ENCODE results near the gene ELN. TPM values are rescaled to one million over a fixed set of nuclear protein-coding genes. Genes with fewer than 3 reads are reported as not detected.
"Not testable (repeated sequence)": the region's sequence is repeated elsewhere in the genome, so short reads cannot be mapped to it uniquely, and the experiment has no call there.

ELN gene
- polyA plus RNA-seq: not detected

DNA sequence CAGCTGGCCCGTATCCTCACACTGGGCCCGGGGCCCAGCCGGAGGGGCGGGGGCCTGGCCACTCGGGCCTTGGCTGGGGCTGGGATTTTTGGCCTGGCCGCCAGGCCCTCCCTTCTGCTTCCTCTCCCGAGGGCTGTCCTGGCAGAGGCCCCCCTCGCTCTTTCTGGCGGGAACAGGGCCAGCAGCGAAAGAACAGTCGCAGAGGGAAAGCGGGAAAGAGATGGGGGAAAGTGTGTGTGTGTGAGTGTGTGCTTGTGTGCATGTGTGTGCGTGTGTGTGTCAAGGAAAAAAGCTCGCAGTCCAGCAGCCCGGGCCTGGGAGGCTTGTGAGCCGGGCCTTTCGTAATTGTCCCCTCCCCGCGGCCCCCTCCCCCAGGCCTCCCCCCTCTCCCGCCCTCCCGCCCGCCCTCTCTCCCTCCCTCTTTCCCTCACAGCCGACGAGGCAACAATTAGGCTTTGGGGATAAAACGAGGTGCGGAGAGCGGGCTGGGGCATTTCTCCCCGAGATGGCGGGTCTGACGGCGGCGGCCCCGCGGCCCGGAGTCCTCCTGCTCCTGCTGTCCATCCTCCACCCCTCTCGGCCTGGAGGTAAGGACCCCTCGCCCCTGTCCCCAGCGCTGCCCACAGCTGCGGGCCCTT lies at the start of gene ELN:
Gene ELN (plus strand): TSS at position 491 of the 638 bp plus-strand sequence. CDS start 15 bp downstream, at position 506.
- Mint-ChIP-seq H3K36me3 (no peaks in the 10 kb centered on the region), H3K27ac (no peak within 1 kb of the TSS), H3K4me3 (peak within 1 kb of the TSS in 1 of 4 donors; percentile 4), H3K4me1 (peaks cover 4 to 12% (median 5%) of the 10 kb centered on the region in 3 donors), H3K9me3 (no peaks in the 10 kb centered on the region), H3K27me3 (peaks cover 55% of the 10 kb centered on the region)

DNA sequence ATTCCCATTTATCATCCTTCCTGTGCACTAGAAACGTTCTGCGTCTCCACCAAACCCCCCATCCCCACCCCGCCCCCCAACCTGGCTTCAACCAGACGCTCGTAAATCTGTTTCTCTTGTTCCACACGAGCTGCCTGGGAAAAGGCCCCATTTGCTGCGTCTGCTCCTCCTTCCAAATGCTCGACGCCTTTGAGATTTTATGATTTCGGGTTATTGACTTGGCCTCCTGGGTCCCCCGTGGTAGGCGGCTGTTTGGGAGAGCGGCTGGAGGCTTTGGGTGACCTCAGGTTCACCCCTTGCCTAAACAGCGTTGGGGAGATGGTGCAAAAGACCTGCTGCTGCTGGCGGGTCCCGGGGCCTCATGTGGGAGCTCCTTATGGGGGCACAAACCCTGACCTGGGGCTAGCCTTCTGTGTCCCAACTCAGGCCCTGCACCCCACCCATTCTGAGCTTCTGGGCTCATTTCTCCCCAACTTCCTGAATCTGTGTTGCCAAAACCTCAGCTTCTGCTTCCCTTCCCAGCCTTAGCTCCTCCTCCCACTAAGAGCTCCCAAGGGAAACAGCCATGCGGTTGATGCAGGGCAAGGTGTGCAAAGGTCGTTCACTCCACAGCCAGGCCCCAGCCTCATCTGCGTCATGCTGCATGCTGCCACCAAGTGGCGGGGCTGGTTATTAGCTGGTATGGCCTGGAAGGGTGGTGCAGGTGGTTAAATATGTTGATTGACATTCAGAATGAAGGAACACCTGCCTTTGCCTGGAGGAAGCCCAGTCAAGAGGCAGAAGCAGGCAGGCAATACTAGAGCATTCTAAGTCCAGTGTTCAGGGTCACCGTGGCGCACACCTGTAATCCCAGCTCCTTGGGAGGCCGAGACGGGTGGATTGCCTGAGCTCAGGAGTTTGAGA lies 49.1 kb upstream of the ELN start:
- Mint-ChIP-seq H3K27me3 (peaks cover 2% of the 10 kb centered on the region), H3K4me3 (peak overlapping the region in 1 of 4 donors; percentile 17), H3K4me1 (peaks cover 0 to 5% (median 3%) of the 10 kb centered on the region in 3 donors), H3K36me3 (no peaks in the 10 kb centered on the region), H3K9me3 (no peaks in the 10 kb centered on the region), H3K27ac (peak overlapping the region in 1 of 3 donors; percentile 35)

- H3K4me1 Mint-ChIP-seq, H3K36me3 Mint-ChIP-seq, H3K27ac Mint-ChIP-seq, H3K9me3 Mint-ChIP-seq, H3K27me3 Mint-ChIP-seq: not testable (repeated sequence)
- peak overlapping the region in 1 of 4 donors; percentile 28 for H3K4me3 Mint-ChIP-seq
These were observed 48.3 kb upstream of the ELN start for GRCh38 chr7:73979656-73980055.

GRCh38 chr7:73980206-73980605 lies 47.8 kb upstream of the ELN start:
- Mint-ChIP-seq H3K27ac (no peak overlapping the region), H3K9me3 (no peaks in the 10 kb centered on the region), H3K4me1 (peaks cover 0 to 5% (median 3%) of the 10 kb centered on the region in 3 donors), H3K4me3 (no peak overlapping the region), H3K36me3 (no peaks in the 10 kb centered on the region), H3K27me3 (no peaks in the 10 kb centered on the region)

- no peaks in the 10 kb centered on the region for H3K9me3 Mint-ChIP-seq
- H3K36me3 Mint-ChIP-seq: no peaks in the 10 kb centered on the region
- H3K4me3 Mint-ChIP-seq: no peak overlapping the region
- H3K27me3 Mint-ChIP-seq: no peaks in the 10 kb centered on the region
- H3K27ac Mint-ChIP-seq: no peak overlapping the region
- peaks cover 0 to 5% (median 3%) of the 10 kb centered on the region in 3 donors for H3K4me1 Mint-ChIP-seq
These were observed 46.0 kb upstream of the ELN start for GRCh38 chr7:73981933-73982332.

GRCh38 chr7:73983437-73984164 lies 44.4 kb upstream of the ELN start:
- H3K27me3 Mint-ChIP-seq: no peaks in the 10 kb centered on the region
- no peaks in the 10 kb centered on the region for H3K9me3 Mint-ChIP-seq
- H3K4me3 Mint-ChIP-seq: no peak overlapping the region
- no peaks in the 10 kb centered on the region for H3K36me3 Mint-ChIP-seq
- peaks cover 0 to 4% (median 3%) of the 10 kb centered on the region in 3 donors for H3K4me1 Mint-ChIP-seq
- H3K27ac Mint-ChIP-seq: no peak overlapping the region

GRCh38 chr7:73984481-73985205 lies 43.3 kb upstream of the ELN start:
- Mint-ChIP-seq H3K27ac (no peak overlapping the region), H3K36me3 (no peaks in the 10 kb centered on the region), H3K27me3 (no peaks in the 10 kb centered on the region), H3K9me3 (no peaks in the 10 kb centered on the region), H3K4me1 (no peaks in the 10 kb centered on the region), H3K4me3 (no peak overlapping the region)

DNA sequence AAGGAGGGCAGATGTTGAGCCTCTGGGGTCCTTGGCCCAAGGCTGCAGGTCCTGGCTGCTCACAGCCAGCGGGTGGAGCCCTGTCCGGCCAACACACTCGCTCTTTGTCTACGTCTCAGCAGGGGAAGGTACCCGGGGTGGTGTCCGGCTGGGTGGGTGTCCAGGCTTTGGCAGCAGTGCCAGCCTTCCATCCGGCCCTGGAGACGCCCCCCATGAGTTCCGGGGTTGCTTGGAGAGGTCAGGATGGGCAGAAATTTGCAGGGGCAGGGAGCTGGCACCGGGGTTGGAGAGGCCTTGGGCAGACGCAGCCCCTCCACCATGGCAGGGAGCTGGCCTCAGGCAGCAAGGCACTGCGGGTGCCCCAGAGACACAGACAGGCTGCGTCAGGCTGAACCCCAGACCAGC lies 42.2 kb upstream of the ELN start:
- Mint-ChIP-seq H3K9me3 (no peaks in the 10 kb centered on the region), H3K27me3 (no peaks in the 10 kb centered on the region), H3K4me1 (no peaks in the 10 kb centered on the region), H3K36me3 (no peaks in the 10 kb centered on the region), H3K27ac (no peak overlapping the region), H3K4me3 (no peak overlapping the region)

DNA sequence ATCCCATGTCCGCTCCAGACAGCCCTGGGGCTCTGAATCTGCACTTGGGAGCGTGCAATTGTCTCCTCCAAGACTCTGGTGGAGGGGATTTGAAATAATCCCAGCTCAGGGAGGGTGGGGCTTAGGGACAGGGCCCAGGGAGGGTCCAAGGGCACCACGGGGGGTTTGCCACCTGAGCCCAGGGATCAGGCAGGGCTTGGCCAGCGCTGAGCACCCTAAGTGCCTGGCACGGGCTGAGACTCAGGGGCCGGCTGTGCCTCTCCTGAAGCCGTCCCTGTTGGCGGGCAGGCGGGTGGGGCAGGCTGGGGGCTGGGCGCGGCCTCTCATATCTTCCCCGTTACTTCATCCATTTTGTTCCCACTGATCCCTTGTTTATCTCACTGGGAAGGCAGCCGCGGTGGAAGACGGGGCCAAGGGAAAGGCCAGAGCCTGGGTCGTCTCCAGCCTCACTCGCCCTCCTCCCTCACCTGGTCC lies 41.8 kb upstream of the ELN start:
- Mint-ChIP-seq H3K27ac (no peak overlapping the region), H3K4me1 (no peaks in the 10 kb centered on the region), H3K4me3 (no peak overlapping the region), H3K27me3 (no peaks in the 10 kb centered on the region), H3K9me3 (no peaks in the 10 kb centered on the region), H3K36me3 (no peaks in the 10 kb centered on the region)

DNA sequence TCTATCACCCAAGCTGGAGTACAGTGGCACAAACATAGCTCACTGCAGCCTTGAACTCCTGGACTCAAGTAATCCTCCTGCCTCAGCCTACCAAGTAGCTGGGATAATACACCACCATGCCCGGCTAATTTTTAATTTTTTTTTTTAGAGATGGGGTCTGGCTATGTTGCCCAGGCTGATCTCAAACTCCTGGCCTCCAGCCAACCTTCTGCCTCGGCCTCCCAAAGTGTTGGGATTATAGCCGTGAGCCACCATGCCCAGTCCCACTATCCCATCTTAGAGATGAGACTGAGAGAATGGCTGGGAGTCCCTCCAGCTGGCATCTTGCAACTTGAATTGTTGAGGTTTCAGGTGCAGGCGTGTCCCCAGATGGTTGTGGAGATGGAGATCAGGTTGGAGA lies 40.7 kb upstream of the ELN start:
- Mint-ChIP-seq H3K9me3 (no peaks in the 10 kb centered on the region), H3K27ac (no peak overlapping the region), H3K4me3 (no peak overlapping the region), H3K27me3 (no peaks in the 10 kb centered on the region), H3K36me3 (no peaks in the 10 kb centered on the region), H3K4me1 (no peaks in the 10 kb centered on the region)

DNA sequence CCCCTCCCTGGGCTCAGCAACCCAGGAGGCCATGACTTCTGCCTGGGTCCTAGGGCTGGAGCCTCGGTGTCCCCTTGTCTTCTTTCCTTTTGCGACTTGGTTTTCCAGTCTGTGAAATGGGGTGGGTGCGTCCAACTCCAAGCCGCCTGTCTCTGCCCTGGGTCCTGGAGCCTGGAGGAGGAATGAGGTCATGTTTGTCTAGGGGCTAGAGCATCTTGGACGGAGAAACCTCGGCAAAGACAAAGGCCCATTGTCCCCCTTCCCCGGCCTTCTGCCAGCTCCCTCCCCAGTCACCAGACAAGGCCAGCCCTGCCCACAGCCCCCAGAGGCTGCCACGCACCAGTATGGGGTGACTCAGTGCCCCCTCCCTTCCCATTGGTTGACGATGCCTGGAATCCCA lies 39.8 kb upstream of the ELN start:
- Mint-ChIP-seq H3K27me3 (no peaks in the 10 kb centered on the region), H3K27ac (no peak overlapping the region), H3K9me3 (no peaks in the 10 kb centered on the region), H3K36me3 (no peaks in the 10 kb centered on the region), H3K4me3 (no peak overlapping the region), H3K4me1 (no peaks in the 10 kb centered on the region)

GRCh38 chr7:73991522-73992100 lies 36.4 kb upstream of the ELN start:
- Mint-ChIP-seq H3K27me3 (peaks cover 2% of the 10 kb centered on the region), H3K27ac (no peak overlapping the region), H3K9me3 (peaks cover 6 to 13% (median 7%) of the 10 kb centered on the region in 3 donors), H3K4me1 (no peaks in the 10 kb centered on the region), H3K4me3 (no peak overlapping the region), H3K36me3 (peaks cover 2% of the 10 kb centered on the region)

- Mint-ChIP-seq H3K36me3 (peaks cover 3% of the 10 kb centered on the region), H3K9me3 (peaks cover 6 to 13% (median 7%) of the 10 kb centered on the region in 3 donors), H3K4me3 (no peak overlapping the region), H3K4me1 (no peaks in the 10 kb centered on the region), H3K27ac (no peak overlapping the region), H3K27me3 (peaks cover 2% of the 10 kb centered on the region)
These were observed 35.8 kb upstream of the ELN start for GRCh38 chr7:73992101-73992562.

GRCh38 chr7:73994023-73994422 lies 34.0 kb upstream of the ELN start:
- Mint-ChIP-seq H3K27me3 (peaks cover 5% of the 10 kb centered on the region), H3K27ac (no peak overlapping the region), H3K9me3 (peaks cover 6 to 13% (median 7%) of the 10 kb centered on the region in 3 donors), H3K36me3 (peaks cover 3% of the 10 kb centered on the region), H3K4me3 (no peak overlapping the region), H3K4me1 (no peaks in the 10 kb centered on the region)

All from IgD-negative memory B cell (primary cell).